NK-92 (cell line): ENCODE data around the gene LIN7C.
"Not testable (repeated sequence)": the region's sequence is repeated elsewhere in the genome, so short reads cannot be mapped to it uniquely, and the experiment has no call there.

Experiments used
- DNase-seq: peaks from one replicate; lab custom pipeline; 2025; ENCODE audit not compliant: unreplicated experiment; lab: John Stamatoyannopoulos, UW

The LIN7C gene, protein sequence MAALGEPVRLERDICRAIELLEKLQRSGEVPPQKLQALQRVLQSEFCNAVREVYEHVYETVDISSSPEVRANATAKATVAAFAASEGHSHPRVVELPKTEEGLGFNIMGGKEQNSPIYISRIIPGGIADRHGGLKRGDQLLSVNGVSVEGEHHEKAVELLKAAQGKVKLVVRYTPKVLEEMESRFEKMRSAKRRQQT

GRCh38 chr11:27506200-27507182, at the start of gene LIN7C:
Gene LIN7C, minus strand, starts transcription at chr11:27506769. Its CDS starts 17 bp downstream, at chr11:27506752.
- DNase-seq, result peak; percentile 90

DNA sequence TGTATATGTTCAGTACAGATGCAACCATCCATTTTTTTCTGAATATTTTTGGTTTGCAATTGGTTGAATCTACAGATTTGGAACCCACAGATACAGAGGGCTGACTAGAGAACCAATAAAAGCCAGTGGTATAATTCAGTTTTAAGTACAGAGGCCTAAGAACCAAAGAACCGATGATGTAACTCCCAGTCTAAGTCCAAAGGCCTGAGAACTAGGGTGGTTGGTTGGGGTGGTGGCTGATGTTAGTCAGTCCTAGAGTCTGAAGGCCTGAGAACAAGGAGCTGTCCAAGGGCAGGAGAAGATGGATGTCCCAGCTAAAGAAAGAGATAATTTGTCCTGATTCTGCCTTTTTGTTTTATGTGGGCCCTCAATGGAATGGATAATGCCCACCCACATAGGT, 48.7 kb upstream of the LIN7C start:
- no peak for DNase-seq

DNA sequence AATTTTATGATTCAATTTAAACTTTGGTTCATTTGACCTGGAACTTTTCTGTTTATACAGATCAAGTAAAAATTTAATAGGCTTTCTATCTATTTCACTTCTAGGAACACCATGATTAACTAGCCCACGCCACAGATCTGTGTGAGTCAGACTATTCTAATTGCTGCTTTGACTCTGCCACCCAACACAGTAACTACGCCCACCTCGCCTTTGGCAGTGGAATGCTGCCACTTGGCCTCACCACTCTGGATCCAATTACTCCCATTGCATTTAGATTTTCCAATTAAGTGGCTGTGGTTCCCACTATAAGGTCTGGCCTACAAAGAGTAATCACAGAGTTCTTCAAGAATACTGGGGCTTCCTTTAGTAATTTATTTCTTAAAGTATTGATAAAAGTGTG, 46.6 kb upstream of the LIN7C start:
- no peak for DNase-seq

GRCh38 chr11:27552341-27552740, 45.8 kb upstream of the LIN7C start:
- DNase-seq, result no peak

DNA sequence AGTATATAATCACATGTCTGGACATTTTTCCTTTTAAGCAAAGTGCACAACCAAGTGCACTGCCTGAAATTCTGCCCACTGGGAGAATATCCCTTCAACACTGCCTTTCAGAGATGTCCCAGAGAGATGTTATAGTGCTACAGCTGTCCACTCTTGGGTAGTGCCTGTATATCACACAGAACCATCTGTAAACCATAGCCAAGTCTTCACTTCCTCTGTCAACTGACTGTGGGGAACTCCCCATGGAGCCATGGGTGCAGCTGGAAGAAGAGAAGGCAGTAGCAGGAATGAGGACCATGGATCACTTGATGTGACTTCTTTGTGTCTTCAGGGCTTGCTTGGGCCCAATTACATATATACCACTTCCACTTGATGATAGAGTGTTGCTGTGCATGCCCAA, 44.6 kb upstream of the LIN7C start:
- DNase-seq, result no peak

- no peak for DNase-seq
Measured at GRCh38 chr11:27545946-27546345, 39.4 kb upstream of the LIN7C start.

GRCh38 chr11:27545035-27545434, 38.5 kb upstream of the LIN7C start:
- no peak for DNase-seq

- no peak for DNase-seq
Measured at GRCh38 chr11:27541790-27542189, 35.2 kb upstream of the LIN7C start.

GRCh38 chr11:27540051-27540450, 33.5 kb upstream of the LIN7C start:
- DNase-seq, result no peak

DNA sequence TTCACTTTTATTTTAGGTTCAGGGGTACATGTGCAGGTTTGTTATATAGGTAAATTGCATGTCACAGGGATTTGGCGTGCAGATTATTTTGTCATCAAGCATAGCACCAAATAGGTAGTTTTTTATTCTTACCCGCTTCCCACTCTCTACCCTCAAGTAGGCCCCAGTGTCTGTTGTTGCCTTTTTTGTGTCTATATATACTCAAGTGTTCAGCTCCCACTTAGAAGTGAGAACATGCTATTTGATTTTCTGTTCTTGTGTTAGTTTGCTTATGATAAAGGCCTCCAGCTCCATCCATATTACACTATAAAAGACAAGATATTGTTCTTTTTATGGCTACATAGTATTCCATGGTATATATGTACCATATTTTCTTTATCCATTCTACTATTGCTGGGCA, 28.5 kb upstream of the LIN7C start:
- no peak for DNase-seq

GRCh38 chr11:27532652-27533325, 26.2 kb upstream of the LIN7C start:
- no peak for DNase-seq

- DNase-seq, result no peak
Measured at GRCh38 chr11:27528712-27529111, 22.1 kb upstream of the LIN7C start.

GRCh38 chr11:27526535-27526934, 20.0 kb upstream of the LIN7C start:
- no peak for DNase-seq

GRCh38 chr11:27525824-27526516, 19.4 kb upstream of the LIN7C start:
- no peak for DNase-seq

DNA sequence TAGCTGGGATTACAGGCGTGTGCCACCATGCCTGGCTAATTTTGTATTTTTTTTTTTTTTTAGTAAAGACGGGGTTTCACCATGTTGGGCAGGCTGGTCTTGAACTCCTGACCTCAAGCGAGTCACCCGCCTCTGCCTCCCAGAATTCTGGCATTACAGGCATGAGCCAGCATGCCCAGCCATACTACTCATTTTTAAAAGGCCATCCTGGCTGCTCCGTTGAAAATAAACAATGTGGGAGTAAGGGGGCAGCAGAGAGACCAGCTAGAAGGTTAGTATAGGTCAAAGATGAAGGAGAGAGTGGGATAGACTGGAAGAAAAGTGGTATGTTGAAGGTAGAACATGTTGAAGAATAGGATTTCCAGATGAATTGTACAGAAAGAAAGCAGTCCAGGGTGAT, 17.6 kb upstream of the LIN7C start:
- no peak for DNase-seq

DNA sequence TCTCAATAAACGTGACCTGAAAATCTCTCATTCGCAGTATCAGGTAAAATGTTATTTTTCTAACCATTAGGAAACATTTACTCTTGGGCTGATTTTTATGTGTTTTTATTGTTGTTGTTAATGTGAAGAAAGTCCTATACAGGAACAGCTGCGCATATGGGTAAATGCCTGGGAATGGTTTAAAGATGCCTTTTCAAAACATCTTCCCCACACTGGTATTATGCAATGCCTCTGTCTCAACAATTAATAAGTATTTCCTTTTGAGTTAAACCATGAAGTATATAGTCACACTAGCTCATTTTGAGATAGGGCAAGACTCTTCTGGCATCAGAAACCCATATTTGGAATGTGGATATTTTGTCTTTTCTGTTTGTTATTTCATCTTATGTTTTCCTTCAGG, 13.7 kb upstream of the LIN7C start:
- DNase-seq, result no peak

DNA sequence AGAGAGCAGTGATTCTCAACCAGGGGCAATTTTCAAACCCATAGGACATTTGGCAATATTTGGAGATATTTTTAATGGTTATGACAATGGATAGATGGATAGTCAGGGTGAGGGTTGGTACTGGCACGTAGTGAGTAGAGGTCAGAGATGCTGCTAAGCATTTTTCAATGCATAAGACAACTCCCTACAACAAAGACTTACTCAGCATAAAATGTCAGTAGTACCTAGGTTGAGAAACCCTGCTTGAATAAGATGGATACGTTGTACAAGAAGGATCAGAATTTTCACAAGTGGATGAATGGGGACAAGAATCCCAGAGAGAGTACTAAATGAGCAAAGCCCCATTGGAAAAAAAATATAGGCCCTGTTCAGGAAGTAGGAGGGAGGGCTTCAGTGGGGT, 11.9 kb upstream of the LIN7C start:
- no peak for DNase-seq

GRCh38 chr11:27517490-27517889, 10.9 kb upstream of the LIN7C start:
- DNase-seq, result not testable (repeated sequence)

GRCh38 chr11:27514558-27514957, 8.0 kb upstream of the LIN7C start:
- no peak for DNase-seq

DNA sequence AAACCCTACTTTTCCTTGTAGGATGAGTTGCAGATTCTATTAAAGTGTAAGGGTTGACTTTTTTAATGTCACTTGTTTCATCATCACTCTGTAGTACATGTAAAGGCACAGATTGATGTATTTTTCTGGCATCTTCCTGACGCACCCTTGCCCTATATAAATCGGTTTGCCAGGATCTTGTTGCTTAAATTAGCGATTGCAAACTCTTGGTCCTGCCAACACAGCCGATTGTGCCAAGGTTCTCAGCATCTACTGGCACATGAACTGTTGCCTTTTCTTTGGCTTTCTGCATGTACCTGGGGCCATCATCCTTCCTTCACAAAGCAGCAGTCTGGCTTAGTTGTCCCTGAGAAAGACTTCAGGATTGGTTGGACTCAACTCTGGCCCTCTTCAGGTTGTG, 7.5 kb upstream of the LIN7C start:
- no peak for DNase-seq

GRCh38 chr11:27513389-27513788, 6.8 kb upstream of the LIN7C start:
- no peak for DNase-seq
